ENCODE measurements around the gene MOSMO. TPM values are rescaled to one million over a fixed set of nuclear protein-coding genes. Genes with fewer than 3 reads are reported as not detected.

The MOSMO gene
- total RNA-seq, 1 experiment from 2014 or later: 30.8 TPM

Other genes starting within 250 kb of the MOSMO start
- 6.6 and 9.7 TPM in 2 replicates for gene NPIPB4, start 150.4 kb upstream of the MOSMO start, total RNA-seq (2014; rRNA removed; shearing (Covaris generic))
- gene UQCRC2, start 54.8 kb upstream of the MOSMO start, total RNA-seq (2014; rRNA removed; shearing (Covaris generic)): 125 and 137 TPM in 2 replicates
- not detected in 2 replicates for gene PDZD9, start 7.0 kb upstream of the MOSMO start, total RNA-seq (2014; rRNA removed; shearing (Covaris generic))
- not detected in 2 replicates for gene VWA3A, start 84.4 kb downstream of the MOSMO start, total RNA-seq (2014; rRNA removed; shearing (Covaris generic))
- not detected in 2 replicates for gene SDR42E2, start 154.4 kb downstream of the MOSMO start, total RNA-seq (2014; rRNA removed; shearing (Covaris generic))
- gene EEF2K, start 198.2 kb downstream of the MOSMO start, total RNA-seq (2014; rRNA removed; shearing (Covaris generic)): 22.8 and 23.6 TPM in 2 replicates